Subcutaneous adipose tissue (tissue), 4 donors: ENCODE results near the gene VPS52. TPM values are rescaled to one million over a fixed set of nuclear protein-coding genes. Genes with fewer than 3 reads are reported as not detected.

Experiments used
- total RNA-seq, 4 donors: library from RNA; depleted of rRNA; stranded (reverse); fragments of >200 nt; gene quantifications; one replicate each; pipeline ENCODE4 v1.1.0, GENCODE V29; 2016
- TF ChIP-seq, protein P1 (sequence below): fragments of 450-650 bp; IDR thresholded peaks from one replicate; pipeline ENCODE4 v1.5.1; 2016; ENCODE audit warnings: low read depth, mild to moderate bottlenecking, control low read depth, antibody characterized with exemption, moderate library complexity

VPS52 gene
- total RNA-seq, 4 donors from 2014 or later, result 27.2 to 59.2 (median 32.7) TPM

DNA sequence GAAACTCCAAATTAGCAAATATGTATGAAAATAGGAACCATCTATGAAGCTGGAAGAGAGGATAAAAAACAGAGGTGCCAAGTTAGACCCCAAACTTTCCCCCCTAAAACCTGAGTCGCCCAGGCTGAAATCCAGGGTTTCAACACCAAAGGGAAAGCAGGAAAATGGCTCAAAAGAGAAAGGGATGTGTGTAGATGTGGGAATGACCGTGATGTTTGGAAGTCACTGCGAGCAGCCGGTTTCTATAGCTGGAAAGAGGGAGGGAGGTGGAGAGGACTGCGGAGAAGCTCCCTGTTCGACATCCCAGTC lies 58.9 kb downstream of the VPS52 start:
- TF ChIP-seq, protein P1, sequence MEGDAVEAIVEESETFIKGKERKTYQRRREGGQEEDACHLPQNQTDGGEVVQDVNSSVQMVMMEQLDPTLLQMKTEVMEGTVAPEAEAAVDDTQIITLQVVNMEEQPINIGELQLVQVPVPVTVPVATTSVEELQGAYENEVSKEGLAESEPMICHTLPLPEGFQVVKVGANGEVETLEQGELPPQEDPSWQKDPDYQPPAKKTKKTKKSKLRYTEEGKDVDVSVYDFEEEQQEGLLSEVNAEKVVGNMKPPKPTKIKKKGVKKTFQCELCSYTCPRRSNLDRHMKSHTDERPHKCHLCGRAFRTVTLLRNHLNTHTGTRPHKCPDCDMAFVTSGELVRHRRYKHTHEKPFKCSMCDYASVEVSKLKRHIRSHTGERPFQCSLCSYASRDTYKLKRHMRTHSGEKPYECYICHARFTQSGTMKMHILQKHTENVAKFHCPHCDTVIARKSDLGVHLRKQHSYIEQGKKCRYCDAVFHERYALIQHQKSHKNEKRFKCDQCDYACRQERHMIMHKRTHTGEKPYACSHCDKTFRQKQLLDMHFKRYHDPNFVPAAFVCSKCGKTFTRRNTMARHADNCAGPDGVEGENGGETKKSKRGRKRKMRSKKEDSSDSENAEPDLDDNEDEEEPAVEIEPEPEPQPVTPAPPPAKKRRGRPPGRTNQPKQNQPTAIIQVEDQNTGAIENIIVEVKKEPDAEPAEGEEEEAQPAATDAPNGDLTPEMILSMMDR, result no peak

DNA sequence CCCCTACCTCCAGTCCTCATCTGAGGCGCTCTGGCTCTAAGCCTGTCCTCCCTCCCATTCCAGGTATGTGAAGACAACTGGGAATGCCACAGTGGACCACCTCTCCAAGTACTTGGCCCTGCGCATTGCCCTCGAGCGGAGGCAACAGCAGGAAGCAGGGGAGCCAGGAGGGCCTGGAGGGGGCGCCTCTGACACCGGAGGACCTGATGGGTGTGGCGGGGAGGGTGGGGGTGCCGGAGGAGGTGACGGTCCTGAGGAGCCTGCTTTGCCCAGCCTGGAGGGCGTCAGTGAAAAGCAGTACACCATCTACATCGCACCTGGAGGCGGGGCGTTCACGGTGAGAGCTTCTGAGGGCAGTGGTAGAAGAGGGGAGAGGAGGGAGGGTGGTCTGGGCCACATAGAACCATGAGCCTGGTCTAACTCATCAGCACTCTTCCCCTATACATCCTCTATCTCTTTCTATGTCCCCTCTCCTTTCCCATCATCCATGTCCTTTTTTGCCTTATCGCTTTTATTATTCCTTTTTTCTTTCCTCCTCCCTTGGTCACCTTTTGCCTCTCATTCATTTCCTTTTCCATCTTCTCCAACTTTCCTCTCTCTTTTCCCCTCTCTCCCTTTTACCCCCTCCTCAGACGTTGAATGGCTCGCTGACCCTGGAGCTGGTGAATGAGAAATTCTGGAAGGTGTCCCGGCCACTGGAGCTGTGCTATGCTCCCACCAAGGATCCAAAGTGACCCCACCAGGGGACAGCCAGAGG lies 59.8 kb downstream of the VPS52 start:
- TF ChIP-seq, protein P1, result no peak

DNA sequence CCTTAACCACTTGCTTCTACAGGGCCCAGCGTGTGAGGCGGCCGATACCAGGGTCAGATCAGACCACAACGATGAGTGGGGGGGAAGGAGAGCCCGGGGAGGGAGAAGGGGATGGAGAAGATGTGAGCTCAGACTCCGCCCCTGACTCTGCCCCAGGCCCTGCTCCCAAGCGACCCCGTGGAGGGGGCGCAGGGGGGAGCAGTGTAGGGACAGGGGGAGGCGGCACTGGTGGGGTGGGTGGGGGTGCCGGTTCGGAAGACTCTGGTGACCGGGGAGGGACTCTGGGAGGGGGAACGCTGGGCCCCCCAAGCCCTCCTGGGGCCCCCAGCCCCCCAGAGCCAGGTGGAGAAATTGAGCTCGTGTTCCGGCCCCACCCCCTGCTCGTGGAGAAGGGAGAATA lies 60.5 kb downstream of the VPS52 start:
- TF ChIP-seq, protein P1, result no peak

DNA sequence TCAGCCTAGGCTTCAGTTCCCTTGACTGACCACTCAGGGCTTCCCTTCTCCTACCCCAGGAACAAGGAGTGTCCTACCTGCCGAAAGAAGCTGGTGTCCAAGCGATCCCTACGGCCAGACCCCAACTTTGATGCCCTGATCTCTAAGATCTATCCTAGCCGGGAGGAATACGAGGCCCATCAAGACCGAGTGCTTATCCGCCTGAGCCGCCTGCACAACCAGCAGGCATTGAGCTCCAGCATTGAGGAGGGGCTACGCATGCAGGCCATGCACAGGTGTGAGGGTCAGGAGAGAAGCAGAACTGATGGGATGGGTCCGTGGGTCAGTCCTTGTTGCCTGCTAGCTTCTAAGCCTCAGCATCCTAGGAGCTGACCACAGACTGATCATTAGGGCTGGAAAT lies 61.8 kb downstream of the VPS52 start:
- TF ChIP-seq, protein P1, result no peak

DNA sequence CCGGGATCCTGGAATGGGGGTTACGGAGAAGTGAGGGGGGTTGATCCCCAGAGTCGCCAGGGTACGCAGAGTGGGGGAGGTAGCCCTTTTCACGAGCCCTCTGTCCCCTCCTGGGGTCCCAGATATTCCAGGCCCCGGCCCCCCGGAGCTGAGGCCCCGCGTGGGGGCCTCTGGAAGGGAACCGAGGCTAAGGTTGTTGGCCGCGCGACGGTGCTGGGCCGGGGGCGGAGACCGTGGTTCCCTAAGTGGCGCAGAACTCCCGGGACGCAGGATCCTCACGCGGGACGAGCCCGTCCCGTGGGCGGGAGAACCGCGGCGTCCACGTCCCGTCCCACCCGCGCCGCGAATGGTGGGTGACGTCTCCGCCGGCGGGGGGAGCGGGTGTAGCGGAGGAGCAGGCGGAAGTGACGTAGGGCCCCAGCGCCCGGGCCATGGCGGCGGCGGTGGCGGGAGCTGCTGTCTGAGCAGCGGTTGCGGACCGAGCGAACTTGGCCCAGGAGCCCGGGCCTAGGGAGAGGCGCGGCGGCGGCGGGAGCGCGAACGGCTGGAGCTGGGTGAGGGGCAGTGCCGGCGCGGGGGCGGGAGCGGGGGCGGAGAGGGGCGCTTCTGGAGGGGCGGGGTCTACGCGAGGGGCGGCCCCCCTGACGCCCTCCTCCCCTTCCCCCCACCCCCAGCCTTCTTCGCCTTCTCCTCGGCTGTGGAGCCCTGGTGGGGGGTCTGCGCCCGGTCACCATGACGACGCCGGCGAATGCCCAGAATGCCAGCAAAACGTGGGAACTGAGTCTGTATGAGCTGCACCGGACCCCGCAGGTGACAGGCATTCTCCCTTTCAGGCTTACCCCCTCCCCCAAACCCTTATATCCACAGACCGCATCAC lies 63.3 kb downstream of the VPS52 start, which contains the start of gene RING1:
Gene RING1 (plus strand): TSS at position 410 of the 877 bp plus-strand sequence. CDS start 323 bp downstream, at position 733.
- TF ChIP-seq, protein P1, result no peak

DNA sequence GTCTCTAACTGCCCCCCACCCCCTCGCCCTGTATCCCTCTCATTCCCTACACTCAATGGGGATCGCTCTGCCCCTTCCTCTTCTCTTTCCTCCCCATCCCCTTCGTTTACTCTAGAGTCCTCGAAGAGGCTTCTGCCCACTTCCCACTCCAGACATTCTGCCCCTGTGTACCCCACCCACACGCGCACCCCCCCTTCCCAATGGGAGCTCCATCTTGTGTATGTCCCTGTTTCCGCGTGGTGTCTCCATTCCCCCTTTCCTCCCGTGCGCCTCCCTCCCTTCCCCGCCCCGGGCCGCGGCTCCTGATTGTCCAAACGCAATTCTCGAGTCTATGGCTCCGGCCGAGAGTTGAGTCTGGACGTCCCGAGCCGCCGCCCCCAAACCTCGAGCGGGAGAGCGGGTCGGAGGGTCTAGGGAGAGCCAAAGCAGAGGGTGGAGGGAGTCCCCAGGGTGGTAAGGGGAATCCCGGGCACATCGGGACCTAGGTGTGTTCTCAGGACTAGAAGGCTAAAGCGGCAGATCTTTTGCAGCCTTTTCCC lies 64.1 kb downstream of the VPS52 start:
- TF ChIP-seq, protein P1, result no peak
